GM12873 (cell line): ENCODE measurements around the gene APBB2.

Experiments used
- CTCF ChIP-seq: IDR thresholded peaks from 2 replicates; pipeline ENCODE4 v1.5.1; 2012; ENCODE audit warnings: low read depth, mild to moderate bottlenecking, moderate library complexity, low read length, control low read depth; ENCODE audit not compliant: insufficient read depth; ENCODE audit errors: missing control alignments

APBB2 gene

GRCh38 chr4:41167191-41167590 lies 47.2 kb downstream of the APBB2 start:
- TF ChIP-seq CTCF, result no peak

- no peak for TF ChIP-seq CTCF
Measured at GRCh38 chr4:41164405-41164804, 49.9 kb downstream of the APBB2 start.

- TF ChIP-seq CTCF, result no peak
Measured at GRCh38 chr4:41161355-41161754, 53.0 kb downstream of the APBB2 start.

GRCh38 chr4:41160856-41161255 lies 53.5 kb downstream of the APBB2 start:
- TF ChIP-seq CTCF, result no peak

GRCh38 chr4:41160012-41160789 lies 54.1 kb downstream of the APBB2 start:
- TF ChIP-seq CTCF, result no peak

GRCh38 chr4:41158756-41159155 lies 55.6 kb downstream of the APBB2 start:
- no peak for TF ChIP-seq CTCF

GRCh38 chr4:41158274-41158673 lies 56.1 kb downstream of the APBB2 start:
- TF ChIP-seq CTCF, result no peak

- TF ChIP-seq CTCF, result no peak
Measured at GRCh38 chr4:41157009-41157408, 57.3 kb downstream of the APBB2 start.
